ENCODE data around the gene TFPI. TPM values are rescaled to one million over a fixed set of nuclear protein-coding genes. Genes with fewer than 3 reads are reported as not detected.

Gene TFPI
- total and polyA plus RNA-seq, 2 of the 8 experiments (the other 6 are each of a cell fraction or from before 2014, with no cell fraction given) = 2.0 to 7.1 TPM

- TF ChIP-seq CTCF (IDR thresholded peaks at IDR 0.05; ENCODE audit: control extremely low read depth in 1 of 3, insufficient read depth in 1 of 3, low read depth in 1 of 3, low read length in 3 of 3) = no peak
- TF ChIP-seq SIX5 (IDR thresholded peaks at IDR 0.05; ENCODE audit: low read depth, low read length) = no peak
- TF ChIP-seq MAFK (IDR thresholded peaks at IDR 0.05; ENCODE audit: low read depth, low read length) = no peak
- TF ChIP-seq, protein P1, sequence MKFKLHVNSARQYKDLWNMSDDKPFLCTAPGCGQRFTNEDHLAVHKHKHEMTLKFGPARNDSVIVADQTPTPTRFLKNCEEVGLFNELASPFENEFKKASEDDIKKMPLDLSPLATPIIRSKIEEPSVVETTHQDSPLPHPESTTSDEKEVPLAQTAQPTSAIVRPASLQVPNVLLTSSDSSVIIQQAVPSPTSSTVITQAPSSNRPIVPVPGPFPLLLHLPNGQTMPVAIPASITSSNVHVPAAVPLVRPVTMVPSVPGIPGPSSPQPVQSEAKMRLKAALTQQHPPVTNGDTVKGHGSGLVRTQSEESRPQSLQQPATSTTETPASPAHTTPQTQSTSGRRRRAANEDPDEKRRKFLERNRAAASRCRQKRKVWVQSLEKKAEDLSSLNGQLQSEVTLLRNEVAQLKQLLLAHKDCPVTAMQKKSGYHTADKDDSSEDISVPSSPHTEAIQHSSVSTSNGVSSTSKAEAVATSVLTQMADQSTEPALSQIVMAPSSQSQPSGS (IDR thresholded peaks at IDR 0.05; ENCODE audit: low read length) = no peak
These were observed 132.0 kb downstream of the TFPI start (continued) for GRCh38 chr2:187422282-187422681.
